ENCODE results near the gene PMM1.

DNA sequence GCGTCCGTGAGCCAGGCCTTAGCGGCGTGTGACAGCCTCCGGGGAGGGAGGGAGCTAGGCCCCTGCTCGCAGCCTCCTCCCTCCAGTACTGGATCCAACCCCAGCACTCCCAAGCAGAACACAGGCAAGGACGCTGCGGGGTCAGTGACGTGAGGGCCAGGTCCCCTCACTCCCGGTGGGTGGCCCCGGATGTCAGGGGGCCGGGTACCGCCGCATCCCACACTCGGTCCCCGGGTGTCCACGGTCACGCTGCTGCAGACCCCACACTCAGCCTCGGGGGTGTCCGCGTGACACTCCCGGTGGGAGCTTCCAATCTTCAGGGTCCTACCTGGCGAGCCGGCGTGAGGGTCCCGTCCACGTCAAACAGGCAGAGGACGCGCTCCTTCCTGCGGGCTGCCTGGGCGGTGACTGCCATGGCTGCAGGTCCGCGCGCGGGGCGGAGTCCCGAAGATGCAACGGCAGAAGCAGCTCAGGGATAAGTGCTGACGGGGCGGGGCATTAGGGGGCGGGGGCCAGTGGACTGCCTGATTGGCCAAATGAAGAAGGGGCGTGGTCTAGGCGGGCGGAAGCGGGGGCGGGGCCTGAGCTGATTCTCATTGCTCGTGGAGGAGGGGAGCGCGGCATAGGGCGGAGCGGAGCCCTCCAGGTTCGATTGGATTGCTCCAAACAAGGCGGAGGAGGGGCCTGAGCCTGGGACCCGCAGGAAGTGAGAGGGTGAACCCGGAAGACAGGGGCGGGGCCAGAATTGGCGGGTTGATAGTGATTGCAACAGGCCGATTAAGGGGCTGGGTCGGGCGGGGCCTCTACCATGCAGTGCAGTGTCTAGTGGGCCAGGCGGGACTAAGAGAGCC, at the start of gene PMM1:
- TF ChIP-seq, protein P1, sequence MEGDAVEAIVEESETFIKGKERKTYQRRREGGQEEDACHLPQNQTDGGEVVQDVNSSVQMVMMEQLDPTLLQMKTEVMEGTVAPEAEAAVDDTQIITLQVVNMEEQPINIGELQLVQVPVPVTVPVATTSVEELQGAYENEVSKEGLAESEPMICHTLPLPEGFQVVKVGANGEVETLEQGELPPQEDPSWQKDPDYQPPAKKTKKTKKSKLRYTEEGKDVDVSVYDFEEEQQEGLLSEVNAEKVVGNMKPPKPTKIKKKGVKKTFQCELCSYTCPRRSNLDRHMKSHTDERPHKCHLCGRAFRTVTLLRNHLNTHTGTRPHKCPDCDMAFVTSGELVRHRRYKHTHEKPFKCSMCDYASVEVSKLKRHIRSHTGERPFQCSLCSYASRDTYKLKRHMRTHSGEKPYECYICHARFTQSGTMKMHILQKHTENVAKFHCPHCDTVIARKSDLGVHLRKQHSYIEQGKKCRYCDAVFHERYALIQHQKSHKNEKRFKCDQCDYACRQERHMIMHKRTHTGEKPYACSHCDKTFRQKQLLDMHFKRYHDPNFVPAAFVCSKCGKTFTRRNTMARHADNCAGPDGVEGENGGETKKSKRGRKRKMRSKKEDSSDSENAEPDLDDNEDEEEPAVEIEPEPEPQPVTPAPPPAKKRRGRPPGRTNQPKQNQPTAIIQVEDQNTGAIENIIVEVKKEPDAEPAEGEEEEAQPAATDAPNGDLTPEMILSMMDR (IDR thresholded peaks at IDR 0.05), result no peak
- TF ChIP-seq, protein P2, sequence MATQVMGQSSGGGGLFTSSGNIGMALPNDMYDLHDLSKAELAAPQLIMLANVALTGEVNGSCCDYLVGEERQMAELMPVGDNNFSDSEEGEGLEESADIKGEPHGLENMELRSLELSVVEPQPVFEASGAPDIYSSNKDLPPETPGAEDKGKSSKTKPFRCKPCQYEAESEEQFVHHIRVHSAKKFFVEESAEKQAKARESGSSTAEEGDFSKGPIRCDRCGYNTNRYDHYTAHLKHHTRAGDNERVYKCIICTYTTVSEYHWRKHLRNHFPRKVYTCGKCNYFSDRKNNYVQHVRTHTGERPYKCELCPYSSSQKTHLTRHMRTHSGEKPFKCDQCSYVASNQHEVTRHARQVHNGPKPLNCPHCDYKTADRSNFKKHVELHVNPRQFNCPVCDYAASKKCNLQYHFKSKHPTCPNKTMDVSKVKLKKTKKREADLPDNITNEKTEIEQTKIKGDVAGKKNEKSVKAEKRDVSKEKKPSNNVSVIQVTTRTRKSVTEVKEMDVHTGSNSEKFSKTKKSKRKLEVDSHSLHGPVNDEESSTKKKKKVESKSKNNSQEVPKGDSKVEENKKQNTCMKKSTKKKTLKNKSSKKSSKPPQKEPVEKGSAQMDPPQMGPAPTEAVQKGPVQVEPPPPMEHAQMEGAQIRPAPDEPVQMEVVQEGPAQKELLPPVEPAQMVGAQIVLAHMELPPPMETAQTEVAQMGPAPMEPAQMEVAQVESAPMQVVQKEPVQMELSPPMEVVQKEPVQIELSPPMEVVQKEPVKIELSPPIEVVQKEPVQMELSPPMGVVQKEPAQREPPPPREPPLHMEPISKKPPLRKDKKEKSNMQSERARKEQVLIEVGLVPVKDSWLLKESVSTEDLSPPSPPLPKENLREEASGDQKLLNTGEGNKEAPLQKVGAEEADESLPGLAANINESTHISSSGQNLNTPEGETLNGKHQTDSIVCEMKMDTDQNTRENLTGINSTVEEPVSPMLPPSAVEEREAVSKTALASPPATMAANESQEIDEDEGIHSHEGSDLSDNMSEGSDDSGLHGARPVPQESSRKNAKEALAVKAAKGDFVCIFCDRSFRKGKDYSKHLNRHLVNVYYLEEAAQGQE (IDR thresholded peaks at IDR 0.05; ENCODE audit: insufficient read depth in 1 of 2, low read depth in 2 of 2, low read length in 1 of 2), result no peak
- TF ChIP-seq TCF7L2 (IDR thresholded peaks at IDR 0.05; ENCODE audit: low read depth, low read length) (no peak), POLR2AphosphoS5 (IDR thresholded peaks at IDR 0.05; ENCODE audit: low read depth, low read length) (no peak), SIN3A (IDR thresholded peaks at IDR 0.05; ENCODE audit: borderline replicate concordance, insufficient read depth, low read depth, low read length) (0 out of 2 replicates have a peak, but pooled peaks have one; percentile 40)
